Measurements from ENCODE around the gene SMAD2.

SMAD2 gene

GRCh38 chr18:47898696-47899095 lies 31.8 kb downstream of the SMAD2 start:
- DNase-seq (ENCODE audit: low read depth in 4 of 4, low spot score in 1 of 4), result no peak

GRCh38 chr18:47898055-47898454 lies 32.4 kb downstream of the SMAD2 start:
- DNase-seq (ENCODE audit: low read depth in 4 of 4, low spot score in 1 of 4), result no peak

- no peak for DNase-seq (ENCODE audit: low read depth in 4 of 4, low spot score in 1 of 4)
These were observed 34.8 kb downstream of the SMAD2 start for GRCh38 chr18:47895565-47896250.

GRCh38 chr18:47893939-47894699 lies 36.3 kb downstream of the SMAD2 start:
- no peak for DNase-seq (ENCODE audit: low read depth in 4 of 4, low spot score in 1 of 4)

- DNase-seq (ENCODE audit: low read depth in 4 of 4, low spot score in 1 of 4), result no peak
These were observed 37.4 kb downstream of the SMAD2 start for GRCh38 chr18:47893047-47893446.

- DNase-seq (ENCODE audit: low read depth in 4 of 4, low spot score in 1 of 4), result no peak
These were observed 42.3 kb downstream of the SMAD2 start for GRCh38 chr18:47888156-47888555.

- no peak for DNase-seq (ENCODE audit: low read depth in 4 of 4, low spot score in 1 of 4)
These were observed 43.2 kb downstream of the SMAD2 start for GRCh38 chr18:47887227-47887626.

GRCh38 chr18:47883771-47884413 lies 46.6 kb downstream of the SMAD2 start:
- DNase-seq (ENCODE audit: low read depth in 4 of 4, low spot score in 1 of 4), result peak in 3 of 4 experiments; percentile 12 to 35 (median 24)

GRCh38 chr18:47882641-47883040 lies 47.8 kb downstream of the SMAD2 start:
- no peak for DNase-seq (ENCODE audit: low read depth in 4 of 4, low spot score in 1 of 4)

GRCh38 chr18:47881752-47882455 lies 48.6 kb downstream of the SMAD2 start:
- DNase-seq (ENCODE audit: low read depth in 4 of 4, low spot score in 1 of 4), result no peak

- DNase-seq (ENCODE audit: low read depth in 4 of 4, low spot score in 1 of 4), result no peak
These were observed 49.4 kb downstream of the SMAD2 start for GRCh38 chr18:47881042-47881441.

- no peak for DNase-seq (ENCODE audit: low read depth in 4 of 4, low spot score in 1 of 4)
These were observed 52.6 kb downstream of the SMAD2 start for GRCh38 chr18:47877892-47878291.

- no peak for DNase-seq (ENCODE audit: low read depth in 4 of 4, low spot score in 1 of 4)
These were observed 53.6 kb downstream of the SMAD2 start for GRCh38 chr18:47876813-47877212.

GRCh38 chr18:47873625-47874024 lies 56.8 kb downstream of the SMAD2 start:
- no peak for DNase-seq (ENCODE audit: low read depth in 4 of 4, low spot score in 1 of 4)

GRCh38 chr18:47872426-47872825 lies 58.0 kb downstream of the SMAD2 start:
- no peak for DNase-seq (ENCODE audit: low read depth in 4 of 4, low spot score in 1 of 4)

- DNase-seq (ENCODE audit: low read depth in 4 of 4, low spot score in 1 of 4), result no peak
These were observed 59.2 kb downstream of the SMAD2 start for GRCh38 chr18:47871288-47871687.

GRCh38 chr18:47870605-47871004 lies 59.9 kb downstream of the SMAD2 start:
- DNase-seq (ENCODE audit: low read depth in 4 of 4, low spot score in 1 of 4), result no peak

- DNase-seq (ENCODE audit: low read depth in 4 of 4, low spot score in 1 of 4), result no peak
These were observed 61.7 kb downstream of the SMAD2 start for GRCh38 chr18:47868744-47869143.

GRCh38 chr18:47865183-47865582 lies 65.3 kb downstream of the SMAD2 start:
- DNase-seq (ENCODE audit: low read depth in 4 of 4, low spot score in 1 of 4), result no peak

- no peak for DNase-seq (ENCODE audit: low read depth in 4 of 4, low spot score in 1 of 4)
These were observed 67.4 kb downstream of the SMAD2 start for GRCh38 chr18:47863041-47863440.

GRCh38 chr18:47858607-47859006 lies 71.9 kb downstream of the SMAD2 start:
- no peak for DNase-seq (ENCODE audit: low read depth in 4 of 4, low spot score in 1 of 4)

GRCh38 chr18:47847635-47848034 lies 82.8 kb downstream of the SMAD2 start:
- no peak for DNase-seq (ENCODE audit: low read depth in 4 of 4, low spot score in 1 of 4)
